Right atrium auricular region (tissue), 2 donors: ENCODE results near the gene RERE. TPM values are rescaled to one million over a fixed set of nuclear protein-coding genes. Genes with fewer than 3 reads are reported as not detected.

Experiments used
- DNase-seq: peaks from one replicate; pipeline ENCODE4 v3.0.0-alpha.2; 2019; ENCODE audit warnings: low spot score
- H3K27ac ChIP-seq, 2 donors: fragments of 200-600 bp; sonication (generic); 1 replicate in 1 of 2; 2 replicates in 1 of 2; pipeline ENCODE4 v1.5.1; 2016 to 2019
- H3K27me3 ChIP-seq, 2 donors: fragments of 200-600 bp; sonication (generic); one replicate each; pipeline versions ENCODE4 v1.5.1 to v1.6.0; 2017 to 2019
- H3K36me3 ChIP-seq: fragments of 200-600 bp; sonication (generic); one replicate; pipeline ENCODE4 v1.5.1; 2016
- H3K4me1 ChIP-seq, 2 donors: fragments of 200-600 bp; sonication (generic); one replicate each; pipeline versions ENCODE4 v1.5.1 to v1.6.0; 2017 to 2019
- H3K4me3 ChIP-seq, 2 donors: fragments of 200-600 bp; sonication (generic); 1 replicate in 1 of 2; 2 replicates in 1 of 2; pipeline ENCODE4 v1.5.1; 2017 to 2019; ENCODE audit warnings: mild to moderate bottlenecking in 1 of 2, moderate library complexity in 1 of 2
- H3K9me3 ChIP-seq, 2 donors: fragments of 200-600 bp; sonication (generic); one replicate each; pipeline ENCODE4 v1.5.1; 2019
- CTCF ChIP-seq, 2 donors: fragments of 200-600 bp; sonication (generic); IDR thresholded peaks; one replicate each; pipeline ENCODE4 v1.5.1; 2019; ENCODE audit warnings: antibody characterized with exemption in 2 of 2
- total RNA-seq, 2 donors: library from RNA; depleted of rRNA; stranded (reverse); fragments of >200 nt; gene quantifications; one replicate each; pipeline ENCODE4 v1.1.0, GENCODE V29; 2016

RERE gene
- total RNA-seq, 2 donors from 2014 or later = 99.8 to 125 TPM

DNA sequence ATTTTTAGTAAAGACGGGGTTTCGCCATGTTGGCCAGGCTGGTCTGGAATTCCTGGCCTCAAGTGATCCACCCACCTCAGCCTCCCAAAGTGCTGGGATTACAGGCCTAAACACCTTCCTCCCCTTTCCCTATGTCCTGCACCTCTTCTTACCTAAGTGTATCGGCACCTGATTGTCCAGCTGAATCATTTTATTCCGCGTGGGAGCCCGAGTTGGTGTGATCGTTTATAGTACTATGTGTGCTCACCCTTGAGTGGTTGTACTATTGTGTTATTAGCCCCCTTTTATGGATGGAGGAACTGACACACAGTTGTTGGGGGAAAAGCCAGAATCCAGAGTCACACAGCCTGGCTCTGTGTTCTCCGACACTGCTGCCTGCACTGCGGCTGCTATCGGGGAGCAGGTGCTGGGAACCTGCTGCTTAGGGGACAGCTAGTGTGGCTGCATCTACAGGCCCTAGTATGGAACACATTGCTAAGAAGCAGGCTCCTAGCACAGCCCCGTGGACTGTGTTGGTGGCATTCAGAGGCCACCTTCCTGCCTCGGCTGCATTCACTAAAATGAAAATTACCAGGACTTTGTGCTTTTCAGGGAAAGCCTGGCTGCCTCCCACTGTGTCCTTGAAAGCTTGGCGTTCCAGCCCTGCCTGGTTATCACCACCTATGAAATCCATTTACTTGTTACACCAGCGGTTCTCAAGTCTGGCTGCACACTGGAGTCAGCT, 39.4 kb upstream of the RERE start:
- Histone ChIP-seq H3K27me3 (no peaks in the 10 kb centered on the region), H3K27ac (no peak overlapping the region), H3K36me3 (peaks cover 44% of the 10 kb centered on the region), H3K4me3 (no peak overlapping the region), H3K4me1 (peaks cover 0 to 41% of the 10 kb centered on the region in 2 donors), H3K9me3 (no peaks in the 10 kb centered on the region)
- no peak for TF ChIP-seq CTCF (IDR thresholded peaks at IDR 0.05)
- DNase-seq = no peak

- Histone ChIP-seq H3K9me3 (no peaks in the 10 kb centered on the region), H3K4me3 (no peak overlapping the region), H3K27ac (no peak overlapping the region), H3K4me1 (peaks cover 0 to 22% of the 10 kb centered on the region in 2 donors), H3K27me3 (no peaks in the 10 kb centered on the region), H3K36me3 (peaks cover 17% of the 10 kb centered on the region)
- no peak for DNase-seq
- TF ChIP-seq CTCF (IDR thresholded peaks at IDR 0.05) = no peak
Measured at GRCh38 chr1:8854240-8854639, 36.8 kb upstream of the RERE start.

DNA sequence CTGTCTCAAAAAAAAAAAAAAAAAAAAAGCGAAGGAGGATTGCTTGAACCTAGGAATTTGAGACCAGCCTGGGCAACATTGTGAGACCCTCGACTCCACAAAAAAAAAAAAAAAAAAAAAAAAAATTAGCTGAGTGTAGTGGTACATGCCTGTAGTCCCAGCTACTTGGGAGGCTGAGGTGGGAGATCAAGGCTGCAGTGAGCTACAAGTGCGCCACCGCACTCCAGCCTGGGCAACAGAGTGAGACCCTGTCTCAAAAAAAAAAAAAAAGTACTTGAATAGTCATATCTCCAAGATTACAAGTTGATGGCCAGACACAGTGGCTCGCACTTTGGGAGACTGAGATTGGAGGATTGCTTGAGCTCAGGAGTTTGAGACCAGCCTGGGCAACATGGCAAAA, 33.6 kb upstream of the RERE start:
- H3K4me1 ChIP-seq = peaks cover 0 to 18% of the 10 kb centered on the region in 2 donors
- no peak for DNase-seq
- H3K27me3 ChIP-seq = no peaks in the 10 kb centered on the region
- H3K36me3 ChIP-seq = no peaks in the 10 kb centered on the region
- no peak for TF ChIP-seq CTCF (IDR thresholded peaks at IDR 0.05)
- H3K4me3 ChIP-seq = no peak overlapping the region
- no peak overlapping the region for H3K27ac ChIP-seq
- no peaks in the 10 kb centered on the region for H3K9me3 ChIP-seq

GRCh38 chr1:8848663-8849386, 31.4 kb upstream of the RERE start:
- H3K27ac ChIP-seq = peak overlapping the region; percentile 67 to 79
- H3K27me3 ChIP-seq = no peaks in the 10 kb centered on the region
- H3K9me3 ChIP-seq = no peaks in the 10 kb centered on the region
- peak; percentile 89 to 97 for TF ChIP-seq CTCF (IDR thresholded peaks at IDR 0.05)
- no peaks in the 10 kb centered on the region for H3K36me3 ChIP-seq
- DNase-seq = peak; percentile 91
- peaks cover 0 to 38% of the 10 kb centered on the region in 2 donors for H3K4me1 ChIP-seq
- no peak overlapping the region for H3K4me3 ChIP-seq

DNA sequence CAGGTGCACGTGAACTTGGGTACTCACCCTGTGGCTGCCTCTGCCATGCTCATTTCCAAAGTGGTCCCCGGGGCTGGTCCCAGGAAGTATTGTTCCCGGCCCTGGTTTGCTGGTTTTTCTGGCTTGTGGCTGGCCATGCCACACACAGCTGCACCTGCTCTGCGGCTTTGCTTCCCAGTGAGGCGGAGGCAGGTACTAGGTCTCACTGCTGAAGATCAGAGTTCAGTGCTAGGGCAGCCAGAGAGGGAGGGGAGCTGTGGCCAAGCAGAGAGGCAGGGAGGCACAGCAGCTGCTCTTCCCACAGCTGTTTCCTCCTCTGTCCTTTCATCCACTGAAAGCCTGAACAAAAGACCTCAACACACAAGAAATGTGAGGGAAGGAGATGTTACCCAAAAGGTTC, 30.6 kb upstream of the RERE start:
- Histone ChIP-seq H3K27ac (peak overlapping the region; percentile 67 to 79), H3K9me3 (no peaks in the 10 kb centered on the region)
- DNase-seq = no peak

More for the DNA sequence above, 30.6 kb upstream of the RERE start:
- no peaks in the 10 kb centered on the region for H3K36me3 ChIP-seq
- H3K4me3 ChIP-seq = no peak overlapping the region
- H3K4me1 ChIP-seq = peaks cover 0 to 38% of the 10 kb centered on the region in 2 donors
- no peak for TF ChIP-seq CTCF (IDR thresholded peaks at IDR 0.05)
- no peaks in the 10 kb centered on the region for H3K27me3 ChIP-seq
